Body of pancreas (tissue), 4 donors: Measurements from ENCODE around the gene SCN4A. TPM values are rescaled to one million over a fixed set of nuclear protein-coding genes. Genes with fewer than 3 reads are reported as not detected.
"Not testable (repeated sequence)": the region's sequence is repeated elsewhere in the genome, so short reads cannot be mapped to it uniquely, and the experiment has no call there.

Source experiments
- ATAC-seq: fragments of 150-250 bp; one replicate; pipeline ENCODE4 v1.9.1; 2016
- DNase-seq, 4 donors: peaks; one replicate each; pipeline ENCODE4 v3.0.0-alpha.2; 2019
- H3K27ac ChIP-seq, 4 donors: fragments of 200-600 bp; sonication (generic); 1 replicate in 3 of 4; 2 replicates in 1 of 4; pipeline versions ENCODE4 v1.5.1 to v1.6.1; 2016 to 2019; ENCODE audit warnings: mild to moderate bottlenecking in 1 of 4, mixed read lengths in 1 of 4, moderate library complexity in 1 of 4
- H3K27me3 ChIP-seq, 2 donors: fragments of 200-600 bp; sonication (generic); one replicate each; pipeline ENCODE4 v1.6.0; 2016; ENCODE audit warnings: mild to moderate bottlenecking in 1 of 2
- H3K36me3 ChIP-seq, 2 donors: fragments of 200-600 bp; sonication (generic); replicated peaks in 1 of 2; 2 replicates each; pipeline ENCODE4 v1.5.1; 2016; ENCODE audit warnings: low read depth in 2 of 2; ENCODE audit not compliant: insufficient read depth in 1 of 2
- H3K4me1 ChIP-seq: fragments of 200-600 bp; sonication (generic); one replicate; pipeline ENCODE4 v1.6.0; 2016
- H3K4me3 ChIP-seq, 2 donors: fragments of 200-600 bp; sonication (generic); 1 replicate in 1 of 2; 2 replicates in 1 of 2; pipeline ENCODE4 v1.5.1; 2016 to 2019
- H3K9me3 ChIP-seq, 3 donors: fragments of 200-600 bp; sonication (generic); 1 replicate in 2 of 3; 2 replicates in 1 of 3; pipeline ENCODE4 v1.5.1; 2016
- CTCF ChIP-seq, 7 experiments: fragments of 450-650 bp in 4 of 7; fragments of 200-600 bp in 3 of 7; sonication (generic) in 3 of 7; IDR thresholded peaks; one replicate each; pipeline ENCODE4 v1.5.1; 2016 to 2019; ENCODE audit warnings: antibody characterized with exemption in 7 of 7
- POLR2A ChIP-seq, 3 donors: fragments of 450-650 bp; IDR thresholded peaks; one replicate each; pipeline ENCODE4 v1.6.1; 2016; ENCODE audit warnings: antibody characterized with exemption in 3 of 3, mild to moderate bottlenecking in 2 of 3
- WGBS, 2 donors: methylation state at CpG; one replicate each; pipeline ENCODE4 v1.1.5; 2017; 5-methylcytosine and 5-hydroxymethylcytosine counted together
- intact Hi-C: fragments of 100-400 bp; cut with DNase I; formaldehyde crosslinking; loops from one replicate; pipeline ENCODE4 v1.15.1; 2023
- total RNA-seq, 2 donors: library from RNA; depleted of rRNA; stranded (reverse); fragments of >200 nt; gene quantifications; one replicate each; pipeline ENCODE4 v1.1.0, GENCODE V29; 2016

The SCN4A gene
- total RNA-seq, 2 donors from 2014 or later, result 0.26 to 1.3 TPM

GRCh38 chr17:63925615-63926014, 47.1 kb downstream of the SCN4A start:
- Histone ChIP-seq H3K27me3 (no peaks in the 10 kb centered on the region), H3K9me3 (no peaks in the 10 kb centered on the region), H3K27ac (no peak overlapping the region), H3K4me3 (no peak overlapping the region), H3K36me3 (no peaks in the 10 kb centered on the region), H3K4me1 (no peaks in the 10 kb centered on the region)
- ATAC-seq (no peak), DNase-seq (no peak)
- TF ChIP-seq POLR2A (IDR thresholded peaks at IDR 0.05), result no peak
- no peak for TF ChIP-seq CTCF (IDR thresholded peaks at IDR 0.05)
- WGBS, 2 donors, result 59 to 77% methylated on average over 5 of the region's 5 CpGs
- intact Hi-C loops, result loop anchor here (10.0 kb wide), 1 partner anchor 359 kb away; no protein-coding TSS in a partner anchor

DNA sequence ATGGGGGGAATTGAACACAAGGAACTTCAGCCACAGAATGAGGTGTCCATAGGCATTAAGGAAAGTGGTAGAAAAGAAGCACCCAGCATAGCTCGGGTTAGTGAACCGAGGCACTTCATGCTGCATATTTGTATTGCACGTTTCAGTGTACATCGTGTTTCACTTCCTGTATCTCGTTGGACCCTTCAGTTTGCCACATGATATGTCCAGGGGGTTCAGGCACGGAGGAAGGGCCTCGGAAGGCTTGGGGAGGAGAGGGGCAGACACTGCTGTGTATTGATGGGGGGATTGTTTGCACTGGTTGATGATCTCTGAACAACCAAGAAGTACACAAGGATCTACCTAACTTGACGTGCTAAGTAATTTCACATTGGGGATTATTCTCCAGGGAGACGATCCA, 50.3 kb downstream of the SCN4A start:
- not testable (repeated sequence) for H3K36me3 ChIP-seq, ATAC-seq, H3K4me1 ChIP-seq, DNase-seq, H3K27ac ChIP-seq, H3K4me3 ChIP-seq, H3K27me3 ChIP-seq, H3K9me3 ChIP-seq
- intact Hi-C loops, result loop anchor here (10.0 kb wide), 1 partner anchor 362 kb away; no protein-coding TSS in a partner anchor
- WGBS, 2 donors, result 57 to 59% methylated on average over 9 of the region's 9 CpGs

DNA sequence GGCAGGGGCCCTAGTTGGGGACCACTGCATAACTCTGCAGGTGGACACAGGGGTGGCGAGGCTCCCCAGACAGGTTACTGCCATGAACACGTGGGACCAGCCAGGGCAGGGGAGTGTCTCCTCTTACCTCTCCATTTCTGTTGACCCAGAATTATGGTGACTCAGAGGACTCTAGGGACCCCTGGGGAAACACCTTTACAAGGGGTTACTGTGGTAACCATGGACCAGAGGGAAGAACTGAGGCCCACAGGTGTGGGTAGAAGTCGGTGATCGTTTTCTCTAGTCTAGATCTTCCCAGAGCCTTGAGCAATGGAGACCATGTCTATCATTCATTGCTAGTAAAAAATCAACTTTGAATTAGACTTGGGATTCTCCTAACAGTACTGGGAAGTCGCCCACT, 51.9 kb downstream of the SCN4A start:
- WGBS, 2 donors, result 66 to 77% methylated on average over 5 of the region's 5 CpGs
- H3K9me3 ChIP-seq, H3K4me3 ChIP-seq, DNase-seq, H3K36me3 ChIP-seq, H3K4me1 ChIP-seq, H3K27me3 ChIP-seq, ATAC-seq, H3K27ac ChIP-seq: not testable (repeated sequence)
- intact Hi-C loops, result loop anchor here (10.0 kb wide), 1 partner anchor 364 kb away; no protein-coding TSS in a partner anchor

- not testable (repeated sequence) for H3K27ac ChIP-seq, ATAC-seq, H3K4me3 ChIP-seq, DNase-seq, H3K9me3 ChIP-seq, H3K4me1 ChIP-seq, H3K36me3 ChIP-seq, H3K27me3 ChIP-seq
- WGBS, 2 donors, result 82 to 87% methylated on average over 6 of the region's 6 CpGs
- intact Hi-C loops, result loop anchor here (10.0 kb wide), 1 partner anchor 365 kb away; no protein-coding TSS in a partner anchor
Observed at GRCh38 chr17:63920050-63920449, 52.7 kb downstream of the SCN4A start.

GRCh38 chr17:63919311-63919723, 53.4 kb downstream of the SCN4A start:
- no peaks in the 10 kb centered on the region for H3K36me3 ChIP-seq
- ATAC-seq (peak; percentile 87), DNase-seq (peak; percentile 59 to 67 (median 61))
- no peak overlapping the region for H3K4me3 ChIP-seq
- intact Hi-C loops, result loop anchor here (10.0 kb wide), 1 partner anchor 345 kb away; the partner anchor contains the start of gene TEX2
- no peak for TF ChIP-seq POLR2A (IDR thresholded peaks at IDR 0.05)
- TF ChIP-seq CTCF (IDR thresholded peaks at IDR 0.05), result peak; percentile 79 to 96 (median 92)
- no peaks in the 10 kb centered on the region for H3K27me3 ChIP-seq
- no peaks in the 10 kb centered on the region for H3K4me1 ChIP-seq
- WGBS, 2 donors, result 25 to 35% methylated on average over 7 to 8 of the region's 8 CpGs
- no peaks in the 10 kb centered on the region for H3K9me3 ChIP-seq
- H3K27ac ChIP-seq, result no peak overlapping the region

GRCh38 chr17:63918789-63919305, 53.9 kb downstream of the SCN4A start, which contains the start of gene GH1:
GH1 (minus strand) TSS chr17:63918839; CDS start chr17:63918776, 63 bp downstream.
- intact Hi-C loops, result loop anchor here (10.0 kb wide), 1 partner anchor 346 kb away; the partner anchor contains the start of gene TEX2
- H3K27ac ChIP-seq, H3K4me1 ChIP-seq, H3K36me3 ChIP-seq, H3K27me3 ChIP-seq, H3K9me3 ChIP-seq, ATAC-seq, H3K4me3 ChIP-seq, DNase-seq: not testable (repeated sequence)
- WGBS, 2 donors, result 33 to 34% methylated on average over 10 of the region's 10 CpGs

DNA sequence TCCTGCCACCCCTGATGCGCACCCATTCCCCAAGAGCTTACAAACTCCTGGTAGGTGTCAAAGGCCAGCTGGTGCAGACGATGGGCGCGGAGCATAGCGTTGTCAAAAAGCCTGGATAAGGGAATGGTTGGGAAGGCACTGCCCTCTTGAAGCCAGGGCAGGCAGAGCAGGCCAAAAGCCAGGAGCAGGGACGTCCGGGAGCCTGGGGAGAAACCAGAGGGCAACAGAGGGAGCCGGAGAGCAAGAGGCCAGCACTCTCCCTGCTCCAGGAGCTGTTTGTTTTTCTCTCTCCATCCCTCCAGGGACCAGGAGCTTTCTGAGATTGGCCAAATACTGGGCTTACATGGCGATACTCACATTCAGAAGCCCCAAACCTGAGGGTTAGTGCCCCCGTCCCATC, 54.4 kb downstream of the SCN4A start:
- H3K36me3 ChIP-seq, result no peaks in the 10 kb centered on the region
- intact Hi-C loops, result loop anchor here (10.0 kb wide), 1 partner anchor 346 kb away; the partner anchor contains the start of gene TEX2
- H3K4me1 ChIP-seq, result no peaks in the 10 kb centered on the region
- TF ChIP-seq POLR2A (IDR thresholded peaks at IDR 0.05) (no peak), CTCF (IDR thresholded peaks at IDR 0.05) (no peak)
- H3K9me3 ChIP-seq, result no peaks in the 10 kb centered on the region
- H3K4me3 ChIP-seq, result no peak overlapping the region
- no peak overlapping the region for H3K27ac ChIP-seq
- no peak for ATAC-seq
- peak in 1 of 4 donors; percentile 11 for DNase-seq
- WGBS, 2 donors, result 51 to 77% methylated on average over 5 to 6 of the region's 10 CpGs
- H3K27me3 ChIP-seq, result no peaks in the 10 kb centered on the region
